GM12878 (cell line): ENCODE results near the gene MRPS22. TPM values are rescaled to one million over a fixed set of nuclear protein-coding genes. Genes with fewer than 3 reads are reported as not detected.

Source experiments
- ATAC-seq: fragments of 200-7000 bp; cut with Tn5 transposase; 3 replicates; pipeline ENCODE4 v1.9.1; 2020; ENCODE audit warnings: mild to moderate bottlenecking, moderate library complexity
- BruUV-seq: library from RNA; stranded (reverse); fragments of 400-500 nt; replicated peaks from 2 replicates; lab custom pipeline; 2021; lab: Mats Ljungman, UMichigan
- CTCF ChIA-PET: fragments of 300-600 bp; sonication (Branson Sonifier 250); formaldehyde crosslinking; extraction: SDS; loops from one replicate; lab custom pipeline; 2021; ENCODE audit warnings: inconsistent platforms; lab: Yijun Ruan, JAX
- POLR2A ChIA-PET: fragments of 350-600 bp; formaldehyde crosslinking; extraction: SDS; loops from one replicate; lab custom pipeline; 2021; ENCODE audit warnings: inconsistent platforms; lab: Charles Lee
- RAD21 ChIA-PET: fragments of 300-600 bp; sonication (Branson Sonifier 250); formaldehyde crosslinking; loops from one replicate; lab custom pipeline; 2023; ENCODE audit warnings: antibody characterized with exemption; ENCODE audit not compliant: unreplicated experiment; lab: Charles Lee
- SMC1A ChIA-PET: fragments of 300-600 bp; sonication (Branson Sonifier 250); formaldehyde crosslinking; loops from one replicate; lab custom pipeline; 2023; ENCODE audit not compliant: unreplicated experiment, uncharacterized antibody; lab: Charles Lee
- DNase-seq: peaks from one replicate; pipeline ENCODE4 v3.0.0-alpha.2; 2011; ENCODE audit warnings: low read depth, low spot score
- FAIRE-seq: peaks from 3 replicates; lab custom pipeline; 2011; peaks lifted over from hg19 to GRCh38; lab: Jason Lieb, UNC
- H2AFZ ChIP-seq: 2 replicates; pipeline ENCODE4 v1.6.0; 2011; ENCODE audit warnings: low read depth, low read length, control low read depth; ENCODE audit not compliant: control insufficient read depth
- H3K27ac ChIP-seq: 2 replicates; pipeline ENCODE4 v1.5.1; 2011; ENCODE audit warnings: control low read depth; ENCODE audit not compliant: control insufficient read depth, insufficient read depth
- H3K27me3 ChIP-seq, 2 experiments: replicated peaks in 1 of 2; 2 replicates each; pipeline versions ENCODE4 v1.6.0 to v1.6.1; 2011; ENCODE audit warnings: low read length in 1 of 2; ENCODE audit not compliant: control insufficient read depth in 2 of 2, insufficient read depth in 2 of 2
- H3K36me3 ChIP-seq, 2 experiments: 2 replicates each; pipeline ENCODE4 v1.5.1; 2011; ENCODE audit warnings: low read length in 1 of 2; ENCODE audit not compliant: control insufficient read depth in 2 of 2, insufficient read depth in 2 of 2
- H3K4me1 ChIP-seq: 2 replicates; pipeline ENCODE4 v1.6.1; 2011; ENCODE audit warnings: mild to moderate bottlenecking, low read length, moderate library complexity, mixed read lengths; ENCODE audit not compliant: control insufficient read depth, insufficient read depth
- H3K4me2 ChIP-seq: 2 replicates; pipeline ENCODE4 v1.6.0; 2011; ENCODE audit warnings: control low read depth; ENCODE audit not compliant: control insufficient read depth, insufficient read depth
- H3K4me3 ChIP-seq: fragments of 200-600 bp; sonication (generic); 2 replicates; pipeline ENCODE4 v1.5.1; 2016
- H3K79me2 ChIP-seq: 2 replicates; pipeline ENCODE4 v1.6.0; 2011; ENCODE audit warnings: low read length; ENCODE audit not compliant: control insufficient read depth, insufficient read depth
- H3K9ac ChIP-seq: 2 replicates; pipeline ENCODE4 v1.8.0; 2011; ENCODE audit warnings: low read length, control low read depth, mixed read lengths; ENCODE audit not compliant: control insufficient read depth, insufficient read depth
- H3K9me3 ChIP-seq: replicated peaks from 3 replicates; pipeline ENCODE4 v1.5.1; 2011; ENCODE audit warnings: mild to moderate bottlenecking, low read length; ENCODE audit not compliant: control insufficient read depth, insufficient read depth
- H4K20me1 ChIP-seq: 2 replicates; pipeline ENCODE4 v1.6.0; 2011; ENCODE audit not compliant: control insufficient read depth, insufficient read depth
- BCL11A ChIP-seq: IDR thresholded peaks from 2 replicates; pipeline ENCODE4 v1.6.1; 2011; ENCODE audit warnings: low read depth, low read length
- BRCA1 ChIP-seq: IDR thresholded peaks from 2 replicates; pipeline ENCODE4 v1.6.1; 2011; ENCODE audit warnings: low read depth, low read length, improper control_type of control experiment
- EED ChIP-seq: sonication (generic); IDR thresholded peaks from 2 replicates; pipeline ENCODE4 v1.6.1; 2016; ENCODE audit warnings: antibody characterized with exemption, low read depth
- EGR1 ChIP-seq, 2 experiments: IDR thresholded peaks; 1 replicate in 1 of 2; 2 replicates in 1 of 2; pipeline ENCODE4 v1.6.1; 2011 to 2012; ENCODE audit warnings: low read depth in 2 of 2, low read length in 2 of 2, borderline replicate concordance in 1 of 2, mild to moderate bottlenecking in 1 of 2, moderate library complexity in 1 of 2
- KDM1A ChIP-seq: fragments of 200-600 bp; sonication (generic); IDR thresholded peaks from 2 replicates; pipeline ENCODE4 v1.6.1; 2016; ENCODE audit warnings: borderline replicate concordance
- MAX ChIP-seq: IDR thresholded peaks from 2 replicates; pipeline ENCODE4 v1.6.1; 2012; ENCODE audit warnings: low read depth, low read length, improper control_type of control experiment
- NR2C2 ChIP-seq: IDR thresholded peaks from 2 replicates; pipeline ENCODE4 v1.6.1; 2011; ENCODE audit warnings: borderline replicate concordance, low read depth; ENCODE audit not compliant: control insufficient read depth, insufficient read length
- NR2F1 ChIP-seq: fragments of 450-650 bp; conservative IDR thresholded peaks from 2 replicates; pipeline ENCODE4 v1.6.1; 2017; ENCODE audit warnings: mild to moderate bottlenecking
- SMAD5 ChIP-seq: IDR thresholded peaks from 2 replicates; pipeline ENCODE4 v1.6.1; 2016; ENCODE audit warnings: antibody characterized with exemption, low read depth
- YY1 ChIP-seq: IDR thresholded peaks from 2 replicates; pipeline ENCODE4 v1.6.1; 2011; ENCODE audit warnings: low read depth, mild to moderate bottlenecking, low read length
- ZBTB11 ChIP-seq: fragments of 450-650 bp; formaldehyde crosslinking; IDR thresholded peaks from 2 replicates; pipeline ENCODE4 v1.5.0; 2022; ENCODE audit warnings: mild to moderate bottlenecking, missing genetic modification characterization
- WGBS: methylation state at CpG from one replicate; pipeline ENCODE4 v1.1.6; 2016; ENCODE audit warnings: low lambda C conversion rate; ENCODE audit not compliant: insufficient replicate concordance, insufficient coverage; ENCODE audit errors: missing lambda C conversion rate; 5-methylcytosine and 5-hydroxymethylcytosine counted together
- in situ Hi-C: fragments of 300-500 bp; cut with MboI; formaldehyde crosslinking; loops from 9 replicates; pipeline ENCODE4 v1.14.3; 2018; ENCODE audit warnings: mixed read lengths
- intact Hi-C: fragments of 100-400 bp; cut with micrococcal nuclease; formaldehyde crosslinking; loops from one replicate; pipeline ENCODE4 v1.14.2; 2022; ENCODE audit not compliant: unreplicated experiment
- polyA plus RNA-seq, 11 experiments: library from polyadenylated mRNA; depleted of rRNA in 4 of 11; unstranded in 6 of 11; stranded (reverse) in 5 of 11; fragments of >200 nt; fragmentation: Nextera tagmentation in 4 of 11; fragmentation: Illumina TruSeq in 1 of 11; extraction: Ambion mirVana in 4 of 11; extraction: Trizol in 1 of 11; gene quantifications; 1 replicate in 1 of 11; 2 replicates in 10 of 11; pipeline versions ENCODE4 v1.2.1 to v1.2.3, GENCODE V29; 2011 to 2016; ENCODE audit warnings: inconsistent platforms in 2 of 11, missing spikeins in 2 of 11, low read depth in 1 of 11
- total RNA-seq, 4 experiments: library from RNA; depleted of rRNA in 3 of 4; stranded (reverse); fragments of >200 nt in 3 of 4; fragmentation: Illumina TruSeq in 1 of 4; extraction: Trizol in 1 of 4; gene quantifications; 2 replicates each; pipeline versions ENCODE4 v1.2.1 to v1.2.3, GENCODE V29; 2013 to 2021

The MRPS22 gene
- total and polyA plus RNA-seq, 10 of the 15 experiments (the other 5 are each of a cell fraction or from before 2014, with no cell fraction given) = 44.3 to 146 (median 75.2) TPM

- TF ChIP-seq ZBTB11 (CRISPR knock-in tag) (no peak), NR2F1 (no peak), EED (no peak)
Observed at GRCh38 chr3:139295040-139295439, 48.8 kb upstream of the MRPS22 start (continued).

- FAIRE-seq (no peak), DNase-seq (no peak), ATAC-seq (no peak)
- intact Hi-C loops = no loop called here
- H3K36me3 ChIP-seq = no peaks in the 10 kb centered on the region
- 66% methylated on average over 9 of the region's 9 CpGs for WGBS
- no peak overlapping the region for H3K4me2 ChIP-seq
- ChIA-PET POLR2A (interaction anchor here (0.6 kb wide), 1 partner anchor 12 kb away, joined by 4 read pairs; no protein-coding TSS in a partner anchor), CTCF (interaction anchor here (0.7 kb wide), 1 partner anchor 8 kb away, joined by 4 read pairs; no protein-coding TSS in a partner anchor), SMC1A (no interaction called here), RAD21 (no interaction called here)
- no TSS peak for BruUV-seq
- no peak overlapping the region for H3K9ac ChIP-seq
- no peak overlapping the region for H3K4me3 ChIP-seq
- no peak overlapping the region for H2AFZ ChIP-seq
- no peak overlapping the region for H3K27ac ChIP-seq
- H3K4me1 ChIP-seq = no peaks in the 10 kb centered on the region
- TF ChIP-seq YY1 (no peak), BCL11A (no peak), NR2F1 (no peak), MAX (no peak), NR2C2 (no peak), EED (no peak), EGR1 (IDR thresholded peaks at IDR 0.05; ENCODE audit: borderline replicate concordance in 1 of 2, low read depth in 2 of 2, low read length in 2 of 2) (no peak), BRCA1 (no peak), SMAD5 (no peak), KDM1A (no peak)
- no peaks in the 10 kb centered on the region for H4K20me1 ChIP-seq
- in situ Hi-C loops = no loop called here
- H3K9me3 ChIP-seq = no peaks in the 10 kb centered on the region
- peaks cover 0 to 3% of the 10 kb centered on the region in 2 experiments; a peak in 3 of 4 replicates for H3K27me3 ChIP-seq
- no peaks in the 10 kb centered on the region for H3K79me2 ChIP-seq
Observed at GRCh38 chr3:139296141-139296718, 47.6 kb upstream of the MRPS22 start.
